Measurements from ENCODE around the gene PGM2L1. TPM values are rescaled to one million over a fixed set of nuclear protein-coding genes. Genes with fewer than 3 reads are reported as not detected.

Gene PGM2L1
- total and polyA plus RNA-seq, 4 donors: 0.33 to 8.2 (median 1.2) TPM

DNA sequence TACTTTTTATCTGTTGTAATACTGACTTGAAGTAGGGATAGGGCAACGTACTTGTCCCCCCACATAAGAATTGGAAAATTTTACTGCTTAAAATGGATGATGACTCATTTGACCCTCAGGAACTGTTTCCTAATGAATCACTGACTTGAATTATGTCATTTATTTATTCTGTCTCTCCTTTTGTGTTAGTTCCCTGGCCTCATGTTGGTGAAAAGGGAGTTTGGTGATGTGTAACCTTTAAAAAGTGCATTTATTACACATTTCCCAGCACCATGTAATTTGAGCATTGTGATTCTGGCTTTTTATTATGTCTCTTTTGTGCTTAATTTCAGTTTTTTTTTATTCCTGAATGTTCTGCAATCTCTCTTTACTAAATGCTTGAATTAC, 20.3 kb upstream of the PGM2L1 start:
- Histone ChIP-seq H3K27ac (ENCODE audit: low read depth in 1 of 2, low read length in 2 of 2) (no peak overlapping the region), H3K36me3 (ENCODE audit: control insufficient read depth in 4 of 4, insufficient read depth in 3 of 4, low read depth in 1 of 4, low read length in 3 of 4) (no peaks in the 10 kb centered on the region), H3K4me1 (ENCODE audit: control insufficient read depth in 4 of 4, insufficient read depth in 4 of 4, low read length in 3 of 4) (no peaks in the 10 kb centered on the region), H3K27me3 (ENCODE audit: control insufficient read depth in 4 of 4, insufficient read depth in 4 of 4, low read length in 3 of 4) (no peaks in the 10 kb centered on the region), H3K4me3 (ENCODE audit: low read depth in 1 of 3, low read length in 3 of 3) (no peak overlapping the region), H3K9ac (ENCODE audit: low read depth in 1 of 2, low read length in 2 of 2) (no peak overlapping the region), H3K9me3 (ENCODE audit: control insufficient read depth in 4 of 4, low read length in 3 of 4) (no peaks in the 10 kb centered on the region)
- DNase-seq (ENCODE audit: low spot score): no peak
- 81% methylated on average over 1 of the region's 1 CpG for WGBS
- TF ChIP-seq SP1 (IDR thresholded peaks at IDR 0.05) (no peak), TAF1 (conservative IDR thresholded peaks at IDR 0.05) (no peak), EGR1 (IDR thresholded peaks at IDR 0.05; ENCODE audit: low read depth in 2 of 2) (no peak), GABPA (IDR thresholded peaks at IDR 0.05 in 1 of 2, conservative IDR thresholded peaks at IDR 0.05 in 1 of 2) (no peak), HNF4G (IDR thresholded peaks at IDR 0.05) (no peak), FOXA1 (IDR thresholded peaks at IDR 0.05) (no peak), RXRA (IDR thresholded peaks at IDR 0.05) (no peak)
- TF ChIP-seq, protein P1, sequence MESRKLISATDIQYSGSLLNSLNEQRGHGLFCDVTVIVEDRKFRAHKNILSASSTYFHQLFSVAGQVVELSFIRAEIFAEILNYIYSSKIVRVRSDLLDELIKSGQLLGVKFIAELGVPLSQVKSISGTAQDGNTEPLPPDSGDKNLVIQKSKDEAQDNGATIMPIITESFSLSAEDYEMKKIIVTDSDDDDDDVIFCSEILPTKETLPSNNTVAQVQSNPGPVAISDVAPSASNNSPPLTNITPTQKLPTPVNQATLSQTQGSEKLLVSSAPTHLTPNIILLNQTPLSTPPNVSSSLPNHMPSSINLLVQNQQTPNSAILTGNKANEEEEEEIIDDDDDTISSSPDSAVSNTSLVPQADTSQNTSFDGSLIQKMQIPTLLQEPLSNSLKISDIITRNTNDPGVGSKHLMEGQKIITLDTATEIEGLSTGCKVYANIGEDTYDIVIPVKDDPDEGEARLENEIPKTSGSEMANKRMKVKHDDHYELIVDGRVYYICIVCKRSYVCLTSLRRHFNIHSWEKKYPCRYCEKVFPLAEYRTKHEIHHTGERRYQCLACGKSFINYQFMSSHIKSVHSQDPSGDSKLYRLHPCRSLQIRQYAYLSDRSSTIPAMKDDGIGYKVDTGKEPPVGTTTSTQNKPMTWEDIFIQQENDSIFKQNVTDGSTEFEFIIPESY (IDR thresholded peaks at IDR 0.05): no peak
- TF ChIP-seq, protein P2, sequence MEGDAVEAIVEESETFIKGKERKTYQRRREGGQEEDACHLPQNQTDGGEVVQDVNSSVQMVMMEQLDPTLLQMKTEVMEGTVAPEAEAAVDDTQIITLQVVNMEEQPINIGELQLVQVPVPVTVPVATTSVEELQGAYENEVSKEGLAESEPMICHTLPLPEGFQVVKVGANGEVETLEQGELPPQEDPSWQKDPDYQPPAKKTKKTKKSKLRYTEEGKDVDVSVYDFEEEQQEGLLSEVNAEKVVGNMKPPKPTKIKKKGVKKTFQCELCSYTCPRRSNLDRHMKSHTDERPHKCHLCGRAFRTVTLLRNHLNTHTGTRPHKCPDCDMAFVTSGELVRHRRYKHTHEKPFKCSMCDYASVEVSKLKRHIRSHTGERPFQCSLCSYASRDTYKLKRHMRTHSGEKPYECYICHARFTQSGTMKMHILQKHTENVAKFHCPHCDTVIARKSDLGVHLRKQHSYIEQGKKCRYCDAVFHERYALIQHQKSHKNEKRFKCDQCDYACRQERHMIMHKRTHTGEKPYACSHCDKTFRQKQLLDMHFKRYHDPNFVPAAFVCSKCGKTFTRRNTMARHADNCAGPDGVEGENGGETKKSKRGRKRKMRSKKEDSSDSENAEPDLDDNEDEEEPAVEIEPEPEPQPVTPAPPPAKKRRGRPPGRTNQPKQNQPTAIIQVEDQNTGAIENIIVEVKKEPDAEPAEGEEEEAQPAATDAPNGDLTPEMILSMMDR (IDR thresholded peaks at IDR 0.05; ENCODE audit: low read depth, low read length, missing input control): no peak

DNA sequence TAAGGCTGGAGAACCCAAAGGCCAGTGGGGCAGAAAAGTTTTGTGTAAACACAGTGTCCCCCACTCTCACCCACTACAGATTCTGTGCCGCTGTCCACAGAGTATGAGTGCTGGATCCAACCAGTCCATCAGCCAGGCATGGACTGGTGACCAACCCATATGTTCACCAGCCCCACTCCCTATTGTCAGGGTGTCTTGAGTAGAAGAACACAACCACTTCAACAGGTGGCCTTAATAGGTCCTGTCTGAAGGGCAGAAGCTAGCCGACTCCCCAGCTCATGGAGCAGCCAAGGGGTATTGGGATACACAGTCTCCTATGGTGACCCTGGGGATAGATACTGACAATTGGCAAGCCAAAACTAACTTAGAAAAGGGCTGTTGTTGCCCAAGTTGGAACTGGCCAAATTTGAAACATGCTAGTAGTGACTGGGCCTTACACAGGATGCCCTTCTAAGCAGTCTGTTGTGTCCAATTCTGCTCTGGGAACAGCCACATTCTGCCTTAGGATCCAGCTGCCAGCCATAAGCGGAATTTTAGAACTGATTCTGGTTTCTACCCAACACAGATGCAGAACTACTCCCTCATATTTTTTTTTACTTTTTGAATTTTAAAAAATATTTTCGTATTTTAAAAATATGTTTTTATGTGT, 19.8 kb upstream of the PGM2L1 start:
- Histone ChIP-seq H3K4me1 (ENCODE audit: control insufficient read depth in 4 of 4, insufficient read depth in 4 of 4, low read length in 3 of 4) (no peaks in the 10 kb centered on the region), H3K9ac (ENCODE audit: low read depth in 1 of 2, low read length in 2 of 2) (no peak overlapping the region), H3K9me3 (ENCODE audit: control insufficient read depth in 4 of 4, low read length in 3 of 4) (no peaks in the 10 kb centered on the region), H3K36me3 (ENCODE audit: control insufficient read depth in 4 of 4, insufficient read depth in 3 of 4, low read depth in 1 of 4, low read length in 3 of 4) (no peaks in the 10 kb centered on the region), H3K27me3 (ENCODE audit: control insufficient read depth in 4 of 4, insufficient read depth in 4 of 4, low read length in 3 of 4) (no peaks in the 10 kb centered on the region), H3K4me3 (ENCODE audit: low read depth in 1 of 3, low read length in 3 of 3) (no peak overlapping the region), H3K27ac (ENCODE audit: low read depth in 1 of 2, low read length in 2 of 2) (no peak overlapping the region)
- TF ChIP-seq, protein P3, sequence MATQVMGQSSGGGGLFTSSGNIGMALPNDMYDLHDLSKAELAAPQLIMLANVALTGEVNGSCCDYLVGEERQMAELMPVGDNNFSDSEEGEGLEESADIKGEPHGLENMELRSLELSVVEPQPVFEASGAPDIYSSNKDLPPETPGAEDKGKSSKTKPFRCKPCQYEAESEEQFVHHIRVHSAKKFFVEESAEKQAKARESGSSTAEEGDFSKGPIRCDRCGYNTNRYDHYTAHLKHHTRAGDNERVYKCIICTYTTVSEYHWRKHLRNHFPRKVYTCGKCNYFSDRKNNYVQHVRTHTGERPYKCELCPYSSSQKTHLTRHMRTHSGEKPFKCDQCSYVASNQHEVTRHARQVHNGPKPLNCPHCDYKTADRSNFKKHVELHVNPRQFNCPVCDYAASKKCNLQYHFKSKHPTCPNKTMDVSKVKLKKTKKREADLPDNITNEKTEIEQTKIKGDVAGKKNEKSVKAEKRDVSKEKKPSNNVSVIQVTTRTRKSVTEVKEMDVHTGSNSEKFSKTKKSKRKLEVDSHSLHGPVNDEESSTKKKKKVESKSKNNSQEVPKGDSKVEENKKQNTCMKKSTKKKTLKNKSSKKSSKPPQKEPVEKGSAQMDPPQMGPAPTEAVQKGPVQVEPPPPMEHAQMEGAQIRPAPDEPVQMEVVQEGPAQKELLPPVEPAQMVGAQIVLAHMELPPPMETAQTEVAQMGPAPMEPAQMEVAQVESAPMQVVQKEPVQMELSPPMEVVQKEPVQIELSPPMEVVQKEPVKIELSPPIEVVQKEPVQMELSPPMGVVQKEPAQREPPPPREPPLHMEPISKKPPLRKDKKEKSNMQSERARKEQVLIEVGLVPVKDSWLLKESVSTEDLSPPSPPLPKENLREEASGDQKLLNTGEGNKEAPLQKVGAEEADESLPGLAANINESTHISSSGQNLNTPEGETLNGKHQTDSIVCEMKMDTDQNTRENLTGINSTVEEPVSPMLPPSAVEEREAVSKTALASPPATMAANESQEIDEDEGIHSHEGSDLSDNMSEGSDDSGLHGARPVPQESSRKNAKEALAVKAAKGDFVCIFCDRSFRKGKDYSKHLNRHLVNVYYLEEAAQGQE (IDR thresholded peaks at IDR 0.05): peak; percentile 88
- no peak for TF ChIP-seq HNF4G (IDR thresholded peaks at IDR 0.05)
- no peak for DNase-seq (ENCODE audit: low spot score)
- 93% methylated on average over 4 of the region's 4 CpGs for WGBS

Measured in liver (tissue), 9 donors.